SU-DHL-6 (cell line): Measurements from ENCODE around the gene MCOLN1.
"Not testable (repeated sequence)": the region's sequence is repeated elsewhere in the genome, so short reads cannot be mapped to it uniquely, and the experiment has no call there.

Experiments used
- H2AFZ ChIP-seq: fragments of 200-600 bp; sonication (generic); 2 replicates; pipeline ENCODE4 v1.6.1; 2014; ENCODE audit warnings: low read depth, mild to moderate bottlenecking, moderate library complexity, mixed read lengths, antibody characterized with exemption, low read length; ENCODE audit not compliant: severe bottlenecking
- H3F3A ChIP-seq: fragments of 200-600 bp; shearing (Covaris generic); 2 replicates; pipeline ENCODE4 v1.6.0; 2016; ENCODE audit warnings: antibody characterized with exemption, mild to moderate bottlenecking; ENCODE audit not compliant: insufficient read depth
- H3K27ac ChIP-seq: fragments of 200-600 bp; sonication (generic); 2 replicates; pipeline ENCODE4 v1.5.1; 2016; ENCODE audit warnings: low read depth, mild to moderate bottlenecking, low read length, moderate library complexity, mixed read lengths
- H3K27me3 ChIP-seq: fragments of 200-600 bp; sonication (generic), shearing (Covaris generic); 2 replicates; pipeline ENCODE4 v1.6.0; 2014; ENCODE audit warnings: mild to moderate bottlenecking, low read length
- H3K36me3 ChIP-seq: fragments of 200-600 bp; sonication (generic); 2 replicates; pipeline ENCODE4 v1.6.1; 2014; ENCODE audit warnings: mild to moderate bottlenecking, low read length, mixed read lengths
- H3K4me2 ChIP-seq: fragments of 300-600, 200-600 bp; shearing (Covaris generic), sonication (generic); 2 replicates; pipeline ENCODE4 v1.6.0; 2014; ENCODE audit warnings: low read length, low read depth, mild to moderate bottlenecking; ENCODE audit not compliant: poor library complexity, severe bottlenecking
- H3K4me3 ChIP-seq: fragments of 200-600 bp; sonication (generic); 2 replicates; pipeline ENCODE4 v1.5.1; 2014; ENCODE audit warnings: antibody characterized with exemption, low read length, mild to moderate bottlenecking, mixed read lengths; ENCODE audit not compliant: insufficient read depth, poor library complexity, severe bottlenecking
- H3K79me2 ChIP-seq: fragments of 200-600 bp; sonication (generic); 2 replicates; pipeline ENCODE4 v1.6.1; 2014; ENCODE audit warnings: mild to moderate bottlenecking, low read length, moderate library complexity; ENCODE audit not compliant: insufficient read depth
- H3K9ac ChIP-seq: fragments of 200-600 bp; sonication (generic); 2 replicates; pipeline ENCODE4 v1.7.0; 2014; ENCODE audit warnings: mild to moderate bottlenecking, low read length
- H3K9me2 ChIP-seq: fragments of 200-600 bp; sonication (generic); replicated peaks from 2 replicates; pipeline ENCODE4 v1.6.1; 2014; ENCODE audit warnings: low read length; ENCODE audit not compliant: insufficient read depth
- H3K9me3 ChIP-seq: fragments of 200-600 bp; sonication (generic); 2 replicates; pipeline ENCODE4 v1.6.1; 2014; ENCODE audit warnings: low read length, mixed read lengths; ENCODE audit not compliant: insufficient read depth
- H4K20me1 ChIP-seq: fragments of 200-600 bp; sonication (generic); 2 replicates; pipeline ENCODE4 v1.6.1; 2014; ENCODE audit warnings: low read depth, mild to moderate bottlenecking, antibody characterized with exemption, low read length, moderate library complexity, mixed read lengths
- CTCF ChIP-seq: fragments of 200-600 bp; sonication (generic); IDR thresholded peaks from one replicate; pipeline ENCODE4 v1.5.1; 2017; ENCODE audit warnings: antibody characterized with exemption, mild to moderate bottlenecking, low read length, moderate library complexity; ENCODE audit not compliant: insufficient read depth, poor library complexity, severe bottlenecking
- EZH2phosphoT487 ChIP-seq: fragments of 200-600 bp; sonication (generic), shearing (Covaris generic); conservative IDR thresholded peaks from 2 replicates; pipeline ENCODE4 v1.6.1; 2018; ENCODE audit warnings: mild to moderate bottlenecking, antibody characterized with exemption, low read length, moderate library complexity, mixed read lengths

MCOLN1 gene

GRCh38 chr19:7535998-7536695, 13.7 kb downstream of the MCOLN1 start:
- Histone ChIP-seq H2AFZ (peak overlapping the region; percentile 73), H3K9ac (peak overlapping the region; percentile 73), H3K4me2 (peak overlapping the region; percentile 79), H3K4me3 (peak overlapping the region; percentile 90), H3F3A (no peaks in the 10 kb centered on the region), H3K9me2 (no peaks in the 10 kb centered on the region), H3K27me3 (no peaks in the 10 kb centered on the region), H3K36me3 (no peaks in the 10 kb centered on the region), H4K20me1 (no peaks in the 10 kb centered on the region), H3K79me2 (no peaks in the 10 kb centered on the region), H3K27ac (no peak overlapping the region; the same call in 1 of the 2 replicates), H3K9me3 (no peaks in the 10 kb centered on the region)
- no peak for TF ChIP-seq EZH2phosphoT487
- TF ChIP-seq CTCF, result no peak

- not testable (repeated sequence) for H3F3A ChIP-seq, H3K36me3 ChIP-seq
These were observed 16.6 kb downstream of the MCOLN1 start for GRCh38 chr19:7538990-7539389.

GRCh38 chr19:7539827-7540425, 17.5 kb downstream of the MCOLN1 start:
- no peaks in the 10 kb centered on the region for H3K79me2 ChIP-seq
- no peak overlapping the region for H3K27ac ChIP-seq
- H3K9ac ChIP-seq, result no peak overlapping the region
- no peaks in the 10 kb centered on the region for H3F3A ChIP-seq
- H3K9me2 ChIP-seq, result no peaks in the 10 kb centered on the region
- no peaks in the 10 kb centered on the region for H3K36me3 ChIP-seq
- H2AFZ ChIP-seq, result no peak overlapping the region
- no peak for TF ChIP-seq EZH2phosphoT487
- TF ChIP-seq CTCF, result no peak
- no peak overlapping the region for H3K4me2 ChIP-seq
- H3K27me3 ChIP-seq, result no peaks in the 10 kb centered on the region
- no peak overlapping the region for H3K4me3 ChIP-seq
- no peaks in the 10 kb centered on the region for H4K20me1 ChIP-seq
- H3K9me3 ChIP-seq, result no peaks in the 10 kb centered on the region

More at GRCh38 chr19:7538990-7539389, 16.6 kb downstream of the MCOLN1 start:
- not testable (repeated sequence) for H3K9ac ChIP-seq, H3K27ac ChIP-seq, H2AFZ ChIP-seq, H3K9me3 ChIP-seq, H3K9me2 ChIP-seq, H4K20me1 ChIP-seq, H3K27me3 ChIP-seq, H3K79me2 ChIP-seq, H3K4me2 ChIP-seq, H3K4me3 ChIP-seq

- no peaks in the 10 kb centered on the region for H3K9me2 ChIP-seq
- no peak overlapping the region for H2AFZ ChIP-seq
- H3K27me3 ChIP-seq, result no peaks in the 10 kb centered on the region
- TF ChIP-seq CTCF (no peak), EZH2phosphoT487 (no peak)
- no peak overlapping the region for H3K4me3 ChIP-seq
- H3K9ac ChIP-seq, result no peak overlapping the region
- no peaks in the 10 kb centered on the region for H3K36me3 ChIP-seq
- no peak overlapping the region for H3K27ac ChIP-seq
- H4K20me1 ChIP-seq, result no peaks in the 10 kb centered on the region
- H3K4me2 ChIP-seq, result no peak overlapping the region
- H3K79me2 ChIP-seq, result no peaks in the 10 kb centered on the region
- no peaks in the 10 kb centered on the region for H3F3A ChIP-seq
- no peaks in the 10 kb centered on the region for H3K9me3 ChIP-seq
These were observed 18.5 kb downstream of the MCOLN1 start for GRCh38 chr19:7540761-7541474.
